Measurements from ENCODE around the gene ATP6V0A1.

The ATP6V0A1 gene

GRCh38 chr17:42459256-42459800, 650 bp downstream of the ATP6V0A1 start:
- peak overlapping the region; percentile 73 for H3K4me3 ChIP-seq (ENCODE audit: low read depth, low read length)
- TF ChIP-seq CTCF (IDR thresholded peaks at IDR 0.05; ENCODE audit: borderline replicate concordance, insufficient read depth, low read depth, low read length) = peak; percentile 36; the same call in 1 of the 2 replicates

- H3K4me3 ChIP-seq (ENCODE audit: low read depth, low read length) = peak overlapping the region; percentile 73
- no peak for TF ChIP-seq CTCF (IDR thresholded peaks at IDR 0.05; ENCODE audit: borderline replicate concordance, insufficient read depth, low read depth, low read length)
These were observed 1.2 kb downstream of the ATP6V0A1 start for GRCh38 chr17:42459801-42460281.

GRCh38 chr17:42460371-42460770, 1.7 kb downstream of the ATP6V0A1 start:
- no peak for TF ChIP-seq CTCF (IDR thresholded peaks at IDR 0.05; ENCODE audit: borderline replicate concordance, insufficient read depth, low read depth, low read length)
- no peak overlapping the region for H3K4me3 ChIP-seq (ENCODE audit: low read depth, low read length)

- H3K4me3 ChIP-seq (ENCODE audit: low read depth, low read length) = no peak overlapping the region
- no peak for TF ChIP-seq CTCF (IDR thresholded peaks at IDR 0.05; ENCODE audit: borderline replicate concordance, insufficient read depth, low read depth, low read length)
These were observed 5.3 kb downstream of the ATP6V0A1 start for GRCh38 chr17:42463976-42464400.

- no peak for TF ChIP-seq CTCF (IDR thresholded peaks at IDR 0.05; ENCODE audit: borderline replicate concordance, insufficient read depth, low read depth, low read length)
- no peak overlapping the region for H3K4me3 ChIP-seq (ENCODE audit: low read depth, low read length)
These were observed 9.2 kb downstream of the ATP6V0A1 start for GRCh38 chr17:42467889-42468288.

GRCh38 chr17:42472709-42473521, 14.2 kb downstream of the ATP6V0A1 start:
- TF ChIP-seq CTCF (IDR thresholded peaks at IDR 0.05; ENCODE audit: borderline replicate concordance, insufficient read depth, low read depth, low read length) = no peak
- no peak overlapping the region for H3K4me3 ChIP-seq (ENCODE audit: low read depth, low read length)

- no peak overlapping the region for H3K4me3 ChIP-seq (ENCODE audit: low read depth, low read length)
- TF ChIP-seq CTCF (IDR thresholded peaks at IDR 0.05; ENCODE audit: borderline replicate concordance, insufficient read depth, low read depth, low read length) = no peak
These were observed 15.6 kb downstream of the ATP6V0A1 start for GRCh38 chr17:42474276-42474675.
